GM12891 (cell line): ENCODE measurements around the gene SLC22A17.
"Not testable (repeated sequence)": the region's sequence is repeated elsewhere in the genome, so short reads cannot be mapped to it uniquely, and the experiment has no call there.

Experiments
- DNase-seq: peaks from one replicate; pipeline ENCODE4 v3.0.0; 2011; ENCODE audit warnings: low spot score; ENCODE audit not compliant: insufficient read length
- FAIRE-seq: peaks from 2 replicates; lab custom pipeline; 2011; peaks lifted over from hg19 to GRCh38; lab: Jason Lieb, UNC
- PAX5 ChIP-seq: IDR thresholded peaks from 2 replicates; pipeline ENCODE4 v1.6.1; 2011; ENCODE audit warnings: low read length, moderate library complexity, mild to moderate bottlenecking; ENCODE audit not compliant: insufficient read depth, severe bottlenecking
- POLR2A ChIP-seq: IDR thresholded peaks from 2 replicates; pipeline ENCODE4 v1.6.1; 2011; ENCODE audit warnings: low read depth, low read length, control low read depth
- POLR2AphosphoS5 ChIP-seq: IDR thresholded peaks from 2 replicates; pipeline ENCODE4 v1.6.1; 2011; ENCODE audit warnings: low read depth, low read length, control low read depth
- POU2F2 ChIP-seq: IDR thresholded peaks from 2 replicates; pipeline ENCODE4 v1.6.1; 2011; ENCODE audit warnings: low read depth, mild to moderate bottlenecking, control low read depth, low read length, moderate library complexity
- SPI1 ChIP-seq: IDR thresholded peaks from 2 replicates; pipeline ENCODE4 v1.6.1; 2011; ENCODE audit warnings: low read depth, low read length, control low read depth
- TAF1 ChIP-seq: IDR thresholded peaks from 2 replicates; pipeline ENCODE4 v1.6.1; 2011; ENCODE audit warnings: low read depth, low read length, control low read depth

Gene SLC22A17

GRCh38 chr14:23344481-23344880 lies 8.2 kb downstream of the SLC22A17 start:
- FAIRE-seq = no peak
- no peak for DNase-seq
- TF ChIP-seq POLR2AphosphoS5 = no peak
- TF ChIP-seq PAX5 = no peak
- TF ChIP-seq SPI1 = no peak
- no peak for TF ChIP-seq POLR2A
- no peak for TF ChIP-seq POU2F2
- TF ChIP-seq TAF1 = no peak

- TF ChIP-seq POU2F2 (no peak), SPI1 (no peak), POLR2AphosphoS5 (no peak), POLR2A (no peak), PAX5 (no peak), TAF1 (no peak)
- DNase-seq (no peak), FAIRE-seq (no peak)
These were observed 13.0 kb downstream of the SLC22A17 start for GRCh38 chr14:23339506-23340268.

- FAIRE-seq = no peak
- TF ChIP-seq SPI1 = no peak
- no peak for TF ChIP-seq PAX5
- TF ChIP-seq POU2F2 = no peak
- no peak for TF ChIP-seq POLR2AphosphoS5
- no peak for TF ChIP-seq TAF1
- TF ChIP-seq POLR2A = no peak
- no peak for DNase-seq
These were observed 17.1 kb downstream of the SLC22A17 start for GRCh38 chr14:23335623-23336022.

GRCh38 chr14:23327947-23328744 lies 24.5 kb downstream of the SLC22A17 start:
- TF ChIP-seq TAF1 (no peak), POU2F2 (peak; percentile 36; the same call in 1 of the 2 replicates)
- peak; percentile 63 for DNase-seq
- FAIRE-seq = peak; percentile 66

- DNase-seq (no peak), FAIRE-seq (no peak)
- TF ChIP-seq POLR2A (peak; percentile 70), SPI1 (no peak), POLR2AphosphoS5 (peak; percentile 86)
These were observed 26.0 kb downstream of the SLC22A17 start for GRCh38 chr14:23326491-23327332.

GRCh38 chr14:23325746-23326145 lies 26.9 kb downstream of the SLC22A17 start:
- not testable (repeated sequence) for FAIRE-seq, DNase-seq

GRCh38 chr14:23324993-23325392 lies 27.7 kb downstream of the SLC22A17 start:
- TF ChIP-seq POLR2AphosphoS5 (no peak), POU2F2 (no peak), POLR2A (no peak), TAF1 (no peak), SPI1 (no peak), PAX5 (no peak)
- FAIRE-seq (no peak), DNase-seq (no peak)

GRCh38 chr14:23324455-23324846 lies 28.2 kb downstream of the SLC22A17 start:
- DNase-seq (no peak), FAIRE-seq (no peak)
- TF ChIP-seq TAF1 = no peak
- no peak for TF ChIP-seq POU2F2
- TF ChIP-seq PAX5 = no peak
- TF ChIP-seq POLR2A = no peak; the same call in 1 of the 2 replicates
- no peak for TF ChIP-seq SPI1
- no peak for TF ChIP-seq POLR2AphosphoS5

GRCh38 chr14:23323838-23324454 lies 28.7 kb downstream of the SLC22A17 start:
- TF ChIP-seq PAX5 = no peak
- no peak for TF ChIP-seq TAF1
- TF ChIP-seq POLR2A = no peak
- TF ChIP-seq SPI1 = no peak
- TF ChIP-seq POU2F2 = no peak
- no peak for TF ChIP-seq POLR2AphosphoS5
- no peak for FAIRE-seq

More at GRCh38 chr14:23323838-23324454, 28.7 kb downstream of the SLC22A17 start:
- no peak for DNase-seq
